Measurements from ENCODE around the gene PDE2A.

PDE2A gene

GRCh38 chr11:72655896-72656464 lies 18.2 kb downstream of the PDE2A start:
- no peak for DNase-seq

DNA sequence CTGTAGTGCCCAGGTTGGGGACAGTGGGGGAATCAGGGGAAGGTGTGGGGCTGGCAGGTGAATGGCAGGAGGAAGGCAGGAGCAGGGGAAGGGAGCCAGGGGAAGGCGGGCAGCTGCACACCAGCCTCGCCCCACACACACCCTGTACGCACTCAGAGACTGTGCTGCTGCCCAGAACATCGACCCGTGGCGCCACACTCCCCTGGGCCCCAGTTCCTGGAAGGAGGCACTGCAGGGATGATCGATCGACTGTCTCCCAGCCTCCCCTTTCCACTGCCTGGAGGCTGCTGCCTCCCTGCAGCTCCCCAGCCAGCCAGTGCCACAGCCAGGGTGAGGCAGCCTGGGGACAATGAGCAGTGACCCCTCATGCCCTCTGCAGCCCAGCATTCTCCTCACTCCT lies 19.2 kb downstream of the PDE2A start:
- DNase-seq, result no peak

DNA sequence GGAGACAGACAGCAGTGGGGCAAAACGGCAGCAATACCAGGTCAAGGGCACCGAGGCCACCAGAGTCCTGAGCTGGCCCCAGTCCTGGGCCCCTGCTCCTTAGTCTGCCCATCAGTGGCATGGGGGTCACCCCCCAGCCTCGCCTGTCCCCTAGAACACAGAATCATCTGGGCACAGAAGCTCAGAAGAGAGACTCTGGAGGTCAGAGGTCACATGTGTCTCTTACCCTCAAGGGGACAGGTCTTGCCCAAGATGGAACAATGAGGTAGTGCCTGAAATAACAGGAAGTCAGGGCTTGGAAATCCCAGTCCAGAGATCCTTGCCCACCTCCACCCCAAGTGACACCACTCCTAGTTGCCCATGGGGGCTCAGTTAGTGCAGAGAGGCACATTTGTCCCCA lies 20.6 kb downstream of the PDE2A start:
- DNase-seq, result no peak

GRCh38 chr11:72652873-72653630 lies 21.2 kb downstream of the PDE2A start:
- DNase-seq, result peak; percentile 76

- no peak for DNase-seq
Measured at GRCh38 chr11:72652133-72652532, 22.1 kb downstream of the PDE2A start.

GRCh38 chr11:72649215-72649976 lies 24.8 kb downstream of the PDE2A start:
- no peak for DNase-seq

GRCh38 chr11:72648384-72649136 lies 25.7 kb downstream of the PDE2A start:
- DNase-seq, result no peak

DNA sequence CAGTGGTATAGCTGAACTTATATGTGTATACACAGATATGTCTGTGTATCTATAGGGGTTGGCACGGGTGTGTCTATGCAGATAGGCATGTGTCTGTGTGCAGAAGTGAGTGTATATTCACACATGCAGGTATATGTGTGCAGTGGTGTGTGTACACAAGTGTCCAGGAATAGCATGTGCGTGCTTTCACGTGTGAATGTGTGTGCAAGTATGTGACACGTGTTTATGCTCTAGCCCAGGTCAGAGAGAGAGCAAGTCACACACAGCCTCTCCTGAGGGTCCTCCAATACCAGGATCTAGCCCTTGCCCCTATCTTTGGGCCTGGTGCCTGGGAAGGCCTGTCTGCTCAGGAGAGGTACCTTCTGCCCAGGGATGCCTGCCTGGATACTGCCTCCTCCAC lies 26.3 kb downstream of the PDE2A start:
- no peak for DNase-seq

GRCh38 chr11:72646472-72646871 lies 27.8 kb downstream of the PDE2A start:
- no peak for DNase-seq

DNA sequence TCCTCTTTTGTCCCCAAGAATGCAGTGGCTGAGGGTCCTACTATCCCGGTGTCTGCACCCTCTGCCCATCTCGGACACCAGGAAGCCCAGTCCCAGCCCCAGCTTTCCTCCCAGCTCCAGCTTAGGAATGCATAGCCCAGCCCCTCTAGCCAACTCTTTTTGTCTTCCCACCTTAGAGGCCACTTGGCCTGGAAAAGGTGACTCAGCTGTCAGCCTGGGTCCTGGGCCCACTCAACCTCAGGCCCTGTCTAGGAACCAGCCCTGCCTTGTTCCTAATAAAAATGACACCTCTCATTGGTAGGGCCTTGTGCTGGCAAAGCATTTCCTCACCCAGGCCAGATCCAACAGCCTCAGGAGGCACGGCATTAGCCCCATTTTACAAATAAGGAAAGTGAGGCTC lies 28.2 kb downstream of the PDE2A start:
- DNase-seq, result no peak

GRCh38 chr11:72643547-72643946 lies 30.7 kb downstream of the PDE2A start:
- no peak for DNase-seq

DNA sequence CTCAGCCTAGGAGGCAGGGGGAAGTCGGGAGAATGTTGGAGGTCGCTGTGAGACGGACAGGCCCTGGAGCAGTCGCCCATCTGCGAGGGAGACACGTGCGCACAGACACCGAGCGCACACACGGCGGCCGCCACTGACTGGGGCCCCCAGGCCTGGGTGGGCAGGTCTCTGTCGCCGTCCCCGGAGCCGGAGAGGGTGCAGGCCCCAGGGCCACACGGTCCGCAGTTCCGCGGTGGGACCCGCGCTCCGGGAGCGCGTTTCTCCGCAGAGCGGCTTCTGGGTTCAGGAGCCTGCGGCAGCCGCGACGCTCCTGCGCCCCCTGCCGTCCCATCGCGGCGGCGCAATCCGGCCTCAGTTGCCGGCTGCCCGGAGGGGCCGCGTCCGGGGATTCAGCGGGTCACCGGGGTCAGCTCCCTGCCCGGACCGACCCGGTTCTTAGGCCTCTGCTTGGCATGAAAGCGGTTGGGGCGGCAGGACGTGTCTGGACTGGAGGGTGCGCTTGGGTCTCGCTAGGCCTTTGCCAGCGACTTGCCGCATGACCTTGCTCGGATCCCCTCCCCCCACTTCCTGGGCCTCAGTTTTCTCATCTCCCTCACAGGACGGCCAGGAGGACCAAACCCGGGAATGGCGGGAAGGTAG lies 31.2 kb downstream of the PDE2A start:
- peak; percentile 52 for DNase-seq

DNA sequence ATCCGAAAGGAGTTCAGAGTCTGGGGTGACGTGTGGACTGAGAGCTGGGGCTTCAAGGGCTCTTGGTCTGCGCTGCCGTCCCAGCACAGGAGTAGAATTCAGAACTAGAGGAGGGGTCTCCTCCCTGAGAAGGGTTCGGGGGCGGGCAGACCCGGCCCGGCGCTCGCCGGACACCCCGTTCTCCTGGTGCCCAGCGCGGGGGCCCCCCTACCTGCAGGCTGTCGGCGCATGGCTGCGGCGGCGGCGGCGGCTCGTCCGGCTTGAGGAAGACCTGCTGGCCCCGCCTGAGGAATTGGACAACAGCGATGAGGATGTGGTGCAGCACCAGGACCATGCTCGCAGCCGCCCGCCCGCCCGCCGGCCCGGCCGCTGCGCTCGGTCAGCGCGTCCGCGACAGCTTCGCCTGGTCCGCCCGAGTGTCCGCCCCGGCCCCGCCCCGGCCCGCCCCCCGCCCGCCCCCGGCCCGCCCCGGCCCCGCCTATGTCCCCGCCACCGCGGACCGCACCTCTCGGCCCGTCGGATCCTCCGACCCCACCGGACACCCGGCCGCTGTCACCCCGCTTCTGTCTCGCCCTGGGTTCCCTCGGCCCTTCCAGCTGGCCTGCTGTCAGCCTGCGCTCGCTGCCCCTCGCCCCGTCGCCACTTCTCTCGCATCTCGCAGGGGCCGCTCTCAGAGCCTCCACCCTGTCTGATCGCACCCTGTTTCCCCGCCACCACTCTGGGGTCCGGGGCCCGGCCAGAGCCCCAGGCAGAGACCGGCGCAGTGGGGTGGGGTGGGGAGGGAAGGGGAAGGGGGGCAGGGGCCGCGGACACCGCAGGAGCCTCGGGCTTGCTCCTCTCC lies 32.0 kb downstream of the PDE2A start:
- no peak for DNase-seq

DNA sequence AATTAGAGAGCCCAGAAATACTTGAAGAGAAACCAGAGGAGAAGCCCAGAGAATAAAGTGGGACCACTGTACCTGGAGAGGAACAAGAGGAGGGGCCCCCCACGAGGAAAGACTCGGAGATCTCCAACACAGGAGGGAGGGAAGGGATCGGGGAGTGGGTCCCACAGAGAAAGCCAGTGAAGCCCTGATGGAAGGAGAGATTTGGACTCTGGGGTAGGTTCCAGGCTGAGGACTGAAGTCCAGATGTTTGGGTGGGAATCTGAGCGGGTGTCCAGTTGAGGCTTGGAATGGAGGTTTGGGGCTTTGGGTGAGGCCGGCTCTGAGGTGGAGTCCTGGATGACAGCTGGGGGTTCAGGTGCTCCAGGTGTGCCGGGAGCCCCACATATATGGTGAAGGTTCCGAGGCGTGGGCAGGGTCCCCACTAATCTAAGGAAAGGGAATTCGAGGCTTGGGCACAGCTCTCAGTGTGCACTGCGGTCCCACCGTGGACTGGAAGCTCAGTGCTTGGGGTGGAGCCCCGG lies 32.6 kb downstream of the PDE2A start:
- DNase-seq, result no peak

- no peak for DNase-seq
Measured at GRCh38 chr11:72639502-72640375, 34.5 kb downstream of the PDE2A start.

- no peak for DNase-seq
Measured at GRCh38 chr11:72637926-72638325, 36.3 kb downstream of the PDE2A start.

GRCh38 chr11:72637198-72637597 lies 37.0 kb downstream of the PDE2A start:
- DNase-seq, result no peak

- DNase-seq, result no peak
Measured at GRCh38 chr11:72636376-72636775, 37.8 kb downstream of the PDE2A start.

DNA sequence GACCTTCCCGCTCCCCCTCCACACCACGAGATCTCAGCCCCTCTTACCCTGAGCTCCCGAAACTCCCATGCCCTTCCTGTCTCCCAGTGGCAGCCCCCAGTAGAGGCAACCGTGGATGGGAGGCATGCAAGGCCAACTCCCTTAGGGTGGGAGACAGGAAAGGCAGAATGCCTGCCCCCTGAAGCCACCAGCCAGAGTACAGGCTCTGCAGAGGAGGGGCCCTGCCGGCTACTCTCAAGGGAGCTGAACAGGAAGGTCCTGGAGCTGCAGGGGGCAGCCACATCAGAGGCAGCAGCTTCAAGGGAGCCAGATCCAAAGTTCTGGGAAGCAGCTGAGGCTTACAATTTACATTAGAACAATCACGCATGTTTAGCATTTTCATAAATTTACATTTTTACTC lies 38.3 kb downstream of the PDE2A start:
- no peak for DNase-seq

GRCh38 chr11:72635309-72635915 lies 38.8 kb downstream of the PDE2A start:
- DNase-seq, result no peak

Data from NCI-H1436 (cell line).